Measurements from ENCODE around the gene CEP112.

- TF ChIP-seq, protein P1, sequence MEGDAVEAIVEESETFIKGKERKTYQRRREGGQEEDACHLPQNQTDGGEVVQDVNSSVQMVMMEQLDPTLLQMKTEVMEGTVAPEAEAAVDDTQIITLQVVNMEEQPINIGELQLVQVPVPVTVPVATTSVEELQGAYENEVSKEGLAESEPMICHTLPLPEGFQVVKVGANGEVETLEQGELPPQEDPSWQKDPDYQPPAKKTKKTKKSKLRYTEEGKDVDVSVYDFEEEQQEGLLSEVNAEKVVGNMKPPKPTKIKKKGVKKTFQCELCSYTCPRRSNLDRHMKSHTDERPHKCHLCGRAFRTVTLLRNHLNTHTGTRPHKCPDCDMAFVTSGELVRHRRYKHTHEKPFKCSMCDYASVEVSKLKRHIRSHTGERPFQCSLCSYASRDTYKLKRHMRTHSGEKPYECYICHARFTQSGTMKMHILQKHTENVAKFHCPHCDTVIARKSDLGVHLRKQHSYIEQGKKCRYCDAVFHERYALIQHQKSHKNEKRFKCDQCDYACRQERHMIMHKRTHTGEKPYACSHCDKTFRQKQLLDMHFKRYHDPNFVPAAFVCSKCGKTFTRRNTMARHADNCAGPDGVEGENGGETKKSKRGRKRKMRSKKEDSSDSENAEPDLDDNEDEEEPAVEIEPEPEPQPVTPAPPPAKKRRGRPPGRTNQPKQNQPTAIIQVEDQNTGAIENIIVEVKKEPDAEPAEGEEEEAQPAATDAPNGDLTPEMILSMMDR (IDR thresholded peaks at IDR 0.05), result no peak
- TF ChIP-seq POLR2A (IDR thresholded peaks at IDR 0.05), result no peak
Measured at GRCh38 chr17:65776890-65777289, 415.0 kb downstream of the CEP112 start.
